ENCODE measurements around the gene CEBPG. TPM values are rescaled to one million over a fixed set of nuclear protein-coding genes. Genes with fewer than 3 reads are reported as not detected.
A peak's percentile ranks its signal among the peaks of the same experiment; 100 is the strongest.

The CEBPG gene
- total RNA-seq, 1 experiment from 2014 or later: 91.3 TPM

GRCh38 chr19:33349319-33350289, 23.9 kb upstream of the CEBPG start:
- CTCF ChIA-PET: interaction anchor here (0.6 to 2.2 kb wide), 8 partner anchors 14 to 1061 kb away, joined by 3 to 9 read pairs (median 4); partner anchors contain the start of gene CEBPA
- intact Hi-C loops (cut with micrococcal nuclease): loop anchor here (1.0 to 2.0 kb wide), 2 partner anchors 10 to 19 kb away; no protein-coding TSS in a partner anchor
- H3K27ac Mint-ChIP-seq (ENCODE audit: low read depth, unreplicated experiment): peak overlapping the region; percentile 84
- POLR2A ChIA-PET: interaction anchor here (0.5 to 5.8 kb wide), 19 partner anchors 8 to 1054 kb away, joined by 3 to 59 read pairs (median 4); partner anchors contain the start of genes CEBPA, CEBPG and PDCD2L
- no peak for DNase-seq (ENCODE audit: unreplicated experiment)
- H3K27me3 Mint-ChIP-seq (ENCODE audit: insufficient read depth, unreplicated experiment): no peaks in the 10 kb centered on the region
- TF ChIP-seq CTCF (IDR thresholded peaks at IDR 0.05; ENCODE audit: unreplicated experiment): no peak
- H3K36me3 Mint-ChIP-seq (ENCODE audit: insufficient read depth, unreplicated experiment): peaks cover 6% of the 10 kb centered on the region
- no peak overlapping the region for H3K4me3 Mint-ChIP-seq (ENCODE audit: unreplicated experiment)
- H3K4me1 Mint-ChIP-seq (ENCODE audit: insufficient read depth, unreplicated experiment): peaks cover 18% of the 10 kb centered on the region
- no peaks in the 10 kb centered on the region for H3K9me3 Mint-ChIP-seq (ENCODE audit: unreplicated experiment)
- BruUV-seq (replicated peaks): no TSS peak

GRCh38 chr19:33350538-33351309, 22.8 kb upstream of the CEBPG start:
- Mint-ChIP-seq H3K27me3 (ENCODE audit: insufficient read depth, unreplicated experiment) (no peaks in the 10 kb centered on the region), H3K36me3 (ENCODE audit: insufficient read depth, unreplicated experiment) (peaks cover 6% of the 10 kb centered on the region), H3K4me1 (ENCODE audit: insufficient read depth, unreplicated experiment) (peaks cover 18% of the 10 kb centered on the region), H3K9me3 (ENCODE audit: unreplicated experiment) (peaks cover 6% of the 10 kb centered on the region), H3K27ac (ENCODE audit: low read depth, unreplicated experiment) (peak overlapping the region; percentile 84), H3K4me3 (ENCODE audit: unreplicated experiment) (peak overlapping the region; percentile 38)
- TF ChIP-seq CTCF (IDR thresholded peaks at IDR 0.05; ENCODE audit: unreplicated experiment): no peak
- TSS peak; percentile 74 for BruUV-seq (replicated peaks)
- intact Hi-C loops (cut with micrococcal nuclease): loop anchor here (1.0 to 2.0 kb wide), 2 partner anchors 11 to 18 kb away; no protein-coding TSS in a partner anchor
- POLR2A ChIA-PET: interaction anchor here (0.8 to 5.8 kb wide), 17 partner anchors 9 to 104 kb away, joined by 3 to 59 read pairs (median 5); partner anchors contain the start of genes CEBPA and CEBPG
- CTCF ChIA-PET: interaction anchor here (0.5 to 1.8 kb wide), 6 partner anchors 8 to 116 kb away, joined by 3 to 7 read pairs (median 4); no protein-coding TSS in a partner anchor
- peak; percentile 99 for DNase-seq (ENCODE audit: unreplicated experiment)

GRCh38 chr19:33355535-33355934, 18.0 kb upstream of the CEBPG start:
- BruUV-seq (replicated peaks): no TSS peak
- no peak for TF ChIP-seq CTCF (IDR thresholded peaks at IDR 0.05; ENCODE audit: unreplicated experiment)
- no peaks in the 10 kb centered on the region for H3K36me3 Mint-ChIP-seq (ENCODE audit: insufficient read depth, unreplicated experiment)
- intact Hi-C loops (cut with micrococcal nuclease): no loop called here
- H3K27ac Mint-ChIP-seq (ENCODE audit: low read depth, unreplicated experiment): no peak overlapping the region
- H3K4me3 Mint-ChIP-seq (ENCODE audit: unreplicated experiment): no peak overlapping the region
- no peaks in the 10 kb centered on the region for H3K27me3 Mint-ChIP-seq (ENCODE audit: insufficient read depth, unreplicated experiment)
- DNase-seq (ENCODE audit: unreplicated experiment): no peak
- H3K4me1 Mint-ChIP-seq (ENCODE audit: insufficient read depth, unreplicated experiment): peaks cover 17% of the 10 kb centered on the region
- H3K9me3 Mint-ChIP-seq (ENCODE audit: unreplicated experiment): peaks cover 12% of the 10 kb centered on the region
- ChIA-PET CTCF (no interaction called here), POLR2A (interaction anchor here (1.3 to 6.3 kb wide), 3 partner anchors 14 to 21 kb away, joined by 4 to 81 read pairs (median 45); partner anchors contain the start of gene CEBPG)

All from MCF 10A (cell line).